Chondrocyte (in vitro differentiated cells): ENCODE results near the gene AFG3L2. TPM values are rescaled to one million over a fixed set of nuclear protein-coding genes. Genes with fewer than 3 reads are reported as not detected.

ENCODE experiments used
- DNase-seq: peaks from one replicate; pipeline ENCODE4 v3.0.0; 2021; ENCODE audit warnings: mixed read lengths, low spot score
- H3K27ac Mint-ChIP-seq: one replicate; pipeline ENCODE4 v1.8.0; 2021; ENCODE audit warnings: mild to moderate bottlenecking, moderate library complexity, mixed read lengths; ENCODE audit not compliant: unreplicated experiment
- H3K27me3 Mint-ChIP-seq: 2 replicates; pipeline ENCODE4 v1.8.0; 2021; ENCODE audit warnings: low read depth, mixed read lengths
- H3K36me3 Mint-ChIP-seq: 2 replicates; pipeline ENCODE4 v1.8.0; 2021; ENCODE audit warnings: low read depth, mixed read lengths
- H3K4me1 Mint-ChIP-seq: 2 replicates; pipeline ENCODE4 v1.8.0; 2021; ENCODE audit warnings: low read depth, mild to moderate bottlenecking, mixed read lengths
- H3K4me3 Mint-ChIP-seq: one replicate; pipeline ENCODE4 v1.8.0; 2021; ENCODE audit warnings: mild to moderate bottlenecking, moderate library complexity, mixed read lengths; ENCODE audit not compliant: unreplicated experiment
- H3K9me3 Mint-ChIP-seq: 2 replicates; pipeline ENCODE4 v1.8.0; 2021; ENCODE audit warnings: low read depth, mixed read lengths
- CTCF ChIP-seq: fragments of 200-600 bp; sonication (generic); IDR thresholded peaks from 2 replicates; pipeline ENCODE4 v1.5.0; 2021; ENCODE audit warnings: antibody characterized with exemption, mild to moderate bottlenecking, moderate library complexity
- total RNA-seq: library from RNA; stranded (reverse); gene quantifications from 3 replicates; pipeline ENCODE4 v1.2.1, GENCODE V29; 2021

The AFG3L2 gene
- total RNA-seq, 1 donor from 2014 or later: 38.5 TPM

- Mint-ChIP-seq H3K4me1 (peaks cover 41% of the 10 kb centered on the region), H3K36me3 (peaks cover 18% of the 10 kb centered on the region), H3K9me3 (peaks cover 3% of the 10 kb centered on the region), H3K27me3 (no peaks in the 10 kb centered on the region), H3K27ac (peak overlapping the region; percentile 98), H3K4me3 (peak overlapping the region; percentile 91)
- TF ChIP-seq CTCF: peak; percentile 67
- no peak for DNase-seq
Measured at GRCh38 chr18:12306752-12307700, 70.0 kb downstream of the AFG3L2 start.

GRCh38 chr18:12305930-12306629 lies 70.9 kb downstream of the AFG3L2 start:
- Mint-ChIP-seq H3K36me3 (peaks cover 11% of the 10 kb centered on the region), H3K4me1 (peaks cover 34% of the 10 kb centered on the region), H3K27me3 (no peaks in the 10 kb centered on the region), H3K4me3 (peak overlapping the region; percentile 91), H3K9me3 (no peaks in the 10 kb centered on the region), H3K27ac (peak overlapping the region; percentile 98)
- DNase-seq: no peak
- TF ChIP-seq CTCF: no peak

- DNase-seq: no peak
- Mint-ChIP-seq H3K27me3 (no peaks in the 10 kb centered on the region), H3K27ac (no peak overlapping the region), H3K4me1 (peaks cover 26% of the 10 kb centered on the region), H3K9me3 (no peaks in the 10 kb centered on the region), H3K36me3 (peaks cover 6% of the 10 kb centered on the region), H3K4me3 (no peak overlapping the region)
- TF ChIP-seq CTCF: no peak
Measured at GRCh38 chr18:12305211-12305610, 71.8 kb downstream of the AFG3L2 start.

GRCh38 chr18:12304351-12305210 lies 72.4 kb downstream of the AFG3L2 start:
- no peak for TF ChIP-seq CTCF
- no peaks in the 10 kb centered on the region for H3K27me3 Mint-ChIP-seq
- peaks cover 21% of the 10 kb centered on the region for H3K4me1 Mint-ChIP-seq
- DNase-seq: no peak
- H3K27ac Mint-ChIP-seq: no peak overlapping the region
- peaks cover 3% of the 10 kb centered on the region for H3K36me3 Mint-ChIP-seq
- no peaks in the 10 kb centered on the region for H3K9me3 Mint-ChIP-seq
- H3K4me3 Mint-ChIP-seq: no peak overlapping the region
